HepG2 (cell line): Measurements from ENCODE around the gene KCNIP4. TPM values are rescaled to one million over a fixed set of nuclear protein-coding genes. Genes with fewer than 3 reads are reported as not detected.

ENCODE experiments used
- ATAC-seq: fragments of 200-7000 bp; cut with Tn5 transposase; 3 replicates; pipeline ENCODE4 v1.9.1; 2020; ENCODE audit warnings: mild to moderate bottlenecking, moderate library complexity
- BruUV-seq: library from RNA; stranded (reverse); fragments of 400-500 nt; replicated peaks from 2 replicates; lab custom pipeline; 2021; lab: Mats Ljungman, UMichigan
- CTCF ChIA-PET: fragments of 300-600 bp; formaldehyde crosslinking; extraction: SDS; loops from one replicate; lab custom pipeline; 2021; ENCODE audit warnings: low total read pairs, inconsistent platforms, low intra/inter-chr PET ratio; lab: Yijun Ruan, JAX
- POLR2A ChIA-PET: fragments of 350-600 bp; sonication (Branson Sonifier 250); formaldehyde crosslinking; loops from one replicate; lab custom pipeline; 2020; ENCODE audit warnings: antibody characterized with exemption, inconsistent platforms; lab: Yijun Ruan, JAX
- DNase-seq: peaks from one replicate; pipeline ENCODE4 v3.0.0-alpha.2; 2015; ENCODE audit warnings: low spot score
- FAIRE-seq: peaks from 3 replicates; lab custom pipeline; 2011; peaks lifted over from hg19 to GRCh38; lab: Jason Lieb, UNC
- H2AFZ ChIP-seq: one replicate; pipeline ENCODE4 v1.6.1; 2011; ENCODE audit warnings: low read length, inconsistent platforms
- H3K27ac ChIP-seq: fragments of 300-600 bp; 3 replicates; pipeline ENCODE4 v1.8.0; 2011; ENCODE audit warnings: mixed run types, mild to moderate bottlenecking, mixed read lengths, low read length, inconsistent platforms; ENCODE audit not compliant: insufficient read depth; ENCODE audit errors: extremely low read length
- H3K27me3 ChIP-seq, 2 experiments: fragments of 200-600 bp in 1 of 2; 2 replicates in 1 of 2; 3 replicates in 1 of 2; pipeline versions ENCODE4 v1.6.0 to v1.8.0; 2011; ENCODE audit warnings: low read length in 2 of 2, mild to moderate bottlenecking in 2 of 2, moderate library complexity in 2 of 2, inconsistent platforms in 1 of 2; ENCODE audit not compliant: insufficient read depth in 2 of 2, control insufficient read depth in 1 of 2
- H3K36me3 ChIP-seq, 2 experiments: fragments of 200-600 bp in 1 of 2; replicated peaks in 1 of 2; 2 replicates in 1 of 2; 3 replicates in 1 of 2; pipeline versions ENCODE4 v1.5.1 to v1.8.0; 2011; ENCODE audit warnings: low read length in 2 of 2, inconsistent platforms in 1 of 2; ENCODE audit not compliant: insufficient read depth in 2 of 2, control insufficient read depth in 1 of 2
- H3K4me1 ChIP-seq: 2 replicates; pipeline ENCODE4 v1.5.1; 2012; ENCODE audit warnings: low read length, inconsistent platforms; ENCODE audit not compliant: insufficient read depth
- H3K4me2 ChIP-seq: 2 replicates; pipeline ENCODE4 v1.6.0; 2011; ENCODE audit warnings: low read depth, low read length, inconsistent platforms
- H3K4me3 ChIP-seq, 3 experiments: fragments of 200-600 bp in 1 of 3; sonication (generic), shearing (Covaris generic) in 1 of 3; replicated peaks in 1 of 3; 2 replicates each; pipeline ENCODE4 v1.5.1; 2011 to 2016; ENCODE audit warnings: low read length in 3 of 3, inconsistent platforms in 2 of 3, low read depth in 2 of 3, mild to moderate bottlenecking in 2 of 3, control low read depth in 1 of 3, mixed read lengths in 1 of 3; ENCODE audit not compliant: insufficient read depth in 1 of 3
- H3K79me2 ChIP-seq: one replicate; pipeline ENCODE4 v1.6.1; 2011; ENCODE audit warnings: low read length, inconsistent platforms; ENCODE audit not compliant: insufficient read depth
- H3K9ac ChIP-seq: 2 replicates; pipeline ENCODE4 v1.6.0; 2011; ENCODE audit warnings: mild to moderate bottlenecking, low read depth, low read length, inconsistent platforms; ENCODE audit not compliant: insufficient read depth
- H3K9me3 ChIP-seq: 2 replicates; pipeline ENCODE4 v1.5.1; 2012; ENCODE audit warnings: mild to moderate bottlenecking, low read length
- H4K20me1 ChIP-seq: 2 replicates; pipeline ENCODE4 v1.6.0; 2011; ENCODE audit warnings: inconsistent platforms, mild to moderate bottlenecking, low read length, moderate library complexity; ENCODE audit not compliant: insufficient read depth
- EEA1 ChIP-seq: sonication (generic); formaldehyde crosslinking; IDR thresholded peaks from 2 replicates; pipeline ENCODE4 v1.5.1; 2020; ENCODE audit warnings: mild to moderate bottlenecking, missing genetic modification reagents, borderline replicate concordance
- EZH2 ChIP-seq: conservative IDR thresholded peaks from 2 replicates; pipeline ENCODE4 v1.6.1; 2012; ENCODE audit warnings: mild to moderate bottlenecking, low read depth, low read length, moderate library complexity
- FOXA3 ChIP-seq: IDR thresholded peaks from 2 replicates; pipeline ENCODE4 v1.6.1; 2016; ENCODE audit warnings: missing genetic modification reagents, missing compliant biosample characterization
- GLI4 ChIP-seq: sonication (generic); formaldehyde crosslinking; IDR thresholded peaks from 2 replicates; pipeline ENCODE4 v1.5.1; 2020; ENCODE audit warnings: missing genetic modification reagents, mild to moderate bottlenecking, moderate library complexity, borderline replicate concordance
- PLSCR1 ChIP-seq: sonication (generic); formaldehyde crosslinking; IDR thresholded peaks from 2 replicates; pipeline ENCODE4 v1.5.0; 2020; ENCODE audit warnings: missing genetic modification reagents, mild to moderate bottlenecking, borderline replicate concordance
- SIX1 ChIP-seq: sonication (generic); formaldehyde crosslinking; IDR thresholded peaks from 2 replicates; pipeline ENCODE4 v1.4.0; 2020; ENCODE audit warnings: missing genetic modification reagents, borderline replicate concordance
- ZFX ChIP-seq: sonication (generic); formaldehyde crosslinking; IDR thresholded peaks from 2 replicates; pipeline ENCODE4 v1.4.0; 2020; ENCODE audit warnings: mild to moderate bottlenecking, low read depth, missing genetic modification reagents, moderate library complexity
- ZNF543 ChIP-seq: sonication (generic); formaldehyde crosslinking; IDR thresholded peaks from 2 replicates; pipeline ENCODE4 v1.4.0; 2020; ENCODE audit warnings: mild to moderate bottlenecking, missing genetic modification reagents
- ZSCAN20 ChIP-seq: sonication (generic); formaldehyde crosslinking; IDR thresholded peaks from 2 replicates; pipeline ENCODE4 v1.4.0; 2020; ENCODE audit warnings: missing genetic modification reagents, mild to moderate bottlenecking, borderline replicate concordance
- WGBS: methylation state at CpG from one replicate; pipeline ENCODE4 v1.1.6; 2017; ENCODE audit warnings: low lambda C conversion rate; 5-methylcytosine and 5-hydroxymethylcytosine counted together
- in situ Hi-C: cut with HindIII; loops from 2 replicates; pipeline ENCODE4 v1.10.0; 2017; ENCODE audit warnings: low pct_unique_long_range_greater_than_20kb; ENCODE audit not compliant: extremely low pct_ligation_motif_present
- intact Hi-C: fragments of 100-400 bp; cut with micrococcal nuclease; formaldehyde crosslinking; loops from one replicate; pipeline ENCODE4 v1.10.0; 2022; ENCODE audit not compliant: unreplicated experiment
- polyA plus RNA-seq, 8 experiments: library from polyadenylated mRNA; depleted of rRNA in 3 of 8; stranded (reverse) in 7 of 8; unstranded in 1 of 8; fragments of >200 nt; fragmentation: Illumina TruSeq in 4 of 8; extraction: Trizol in 4 of 8; gene quantifications; 2 replicates each; pipeline versions ENCODE4 v1.2.1 to v1.2.3, GENCODE V29; 2011 to 2016; ENCODE audit warnings: low read depth in 4 of 8, missing spikeins in 1 of 8, mixed read lengths in 1 of 8; ENCODE audit not compliant: insufficient read depth in 1 of 8
- total RNA-seq, 5 experiments: library from RNA; depleted of rRNA; stranded (reverse); fragments of >200 nt; fragmentation: Illumina TruSeq; extraction: Trizol; gene quantifications; 2 replicates each; pipeline ENCODE4 v1.2.3, GENCODE V29; 2016; ENCODE audit warnings: low read depth in 1 of 5
- TF ChIP-seq, protein P1 (sequence below): sonication (generic); formaldehyde crosslinking; IDR thresholded peaks from 2 replicates; pipeline ENCODE4 v1.4.0; 2020; ENCODE audit warnings: missing genetic modification reagents

The KCNIP4 gene
- total and polyA plus RNA-seq, 2 of the 13 experiments (the other 11 are each of a cell fraction or from before 2014, with no cell fraction given) = 0.09 TPM; not detected in 1

DNA sequence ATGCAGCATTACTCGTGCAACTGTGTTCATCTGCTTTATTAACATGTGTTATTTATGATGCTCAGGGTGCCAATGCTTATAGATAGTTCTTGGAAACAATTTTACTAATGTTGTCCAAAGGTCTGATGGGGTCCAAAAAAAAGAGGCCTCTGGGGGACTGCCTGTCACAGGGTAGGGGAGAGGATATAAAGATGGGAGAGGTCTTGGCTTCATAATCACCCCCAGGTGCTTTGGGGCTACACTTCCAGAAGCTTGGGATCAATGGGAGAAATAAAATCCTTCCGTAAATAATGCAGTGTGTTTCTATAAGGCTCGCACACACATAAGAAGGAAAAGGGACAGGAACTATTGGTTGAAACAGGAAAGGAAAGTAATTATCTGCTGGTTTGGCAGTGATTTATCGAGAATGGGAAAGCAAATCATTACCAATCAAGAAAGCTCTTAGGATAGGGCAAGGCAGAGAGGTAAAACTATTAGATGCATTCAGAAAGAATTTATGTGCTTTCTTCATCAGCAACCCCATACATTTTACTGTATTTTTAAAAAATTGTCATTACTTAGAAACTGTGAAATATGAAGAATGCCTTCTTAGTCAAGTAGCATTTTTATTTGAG is 677.0 kb downstream of the KCNIP4 start:
- in situ Hi-C loops = no loop called here
- 14% methylated on average over 4 of the region's 4 CpGs for WGBS
- Histone ChIP-seq H3K9me3 (peaks cover 28% of the 10 kb centered on the region), H3K4me2 (no peak overlapping the region), H3K9ac (no peak overlapping the region), H3K4me1 (no peaks in the 10 kb centered on the region), H4K20me1 (no peaks in the 10 kb centered on the region), H3K4me3 (no peak overlapping the region), H3K27me3 (no peaks in the 10 kb centered on the region), H3K36me3 (no peaks in the 10 kb centered on the region), H3K79me2 (no peaks in the 10 kb centered on the region), H3K27ac (no peak overlapping the region), H2AFZ (no peak overlapping the region)
- ChIA-PET POLR2A (no interaction called here), CTCF (no interaction called here)
- FAIRE-seq (no peak), ATAC-seq (no peak), DNase-seq (no peak)
- no TSS peak for BruUV-seq
- intact Hi-C loops = no loop called here
- TF ChIP-seq EZH2 (no peak), PLSCR1 (CRISPR knock-in tag) (no peak), ZFX (CRISPR knock-in tag) (no peak), FOXA3 (CRISPR knock-in tag) (no peak)

- Histone ChIP-seq H3K36me3 (no peaks in the 10 kb centered on the region), H3K79me2 (no peaks in the 10 kb centered on the region)
- 67% methylated on average over 4 of the region's 4 CpGs for WGBS
- DNase-seq = no peak
- TF ChIP-seq EEA1 (CRISPR knock-in tag) (no peak), ZNF543 (no peak), GLI4 (CRISPR knock-in tag) (no peak), ZSCAN20 (no peak), SIX1 (CRISPR knock-in tag) (no peak)
- TF ChIP-seq, protein P1, sequence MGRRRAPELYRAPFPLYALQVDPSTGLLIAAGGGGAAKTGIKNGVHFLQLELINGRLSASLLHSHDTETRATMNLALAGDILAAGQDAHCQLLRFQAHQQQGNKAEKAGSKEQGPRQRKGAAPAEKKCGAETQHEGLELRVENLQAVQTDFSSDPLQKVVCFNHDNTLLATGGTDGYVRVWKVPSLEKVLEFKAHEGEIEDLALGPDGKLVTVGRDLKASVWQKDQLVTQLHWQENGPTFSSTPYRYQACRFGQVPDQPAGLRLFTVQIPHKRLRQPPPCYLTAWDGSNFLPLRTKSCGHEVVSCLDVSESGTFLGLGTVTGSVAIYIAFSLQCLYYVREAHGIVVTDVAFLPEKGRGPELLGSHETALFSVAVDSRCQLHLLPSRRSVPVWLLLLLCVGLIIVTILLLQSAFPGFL (CRISPR knock-in tag) = no peak
- TF ChIP-seq, all 625 proteins: peak for 0
- Histone ChIP-seq H3K9me3 (peaks cover 24% of the 10 kb centered on the region; the same call in 1 of the 2 replicates), H4K20me1 (no peaks in the 10 kb centered on the region), H3K4me2 (no peak overlapping the region), H3K27me3 (no peaks in the 10 kb centered on the region), H2AFZ (no peak overlapping the region), H3K4me3 (no peak overlapping the region), H3K4me1 (no peaks in the 10 kb centered on the region), H3K27ac (no peak overlapping the region), H3K9ac (no peak overlapping the region)
- CTCF ChIA-PET = no interaction called here
- in situ Hi-C loops = no loop called here
- FAIRE-seq (no peak), ATAC-seq (no peak)
- intact Hi-C loops = no loop called here
- POLR2A ChIA-PET = no interaction called here
- BruUV-seq = no TSS peak
Observed at GRCh38 chr4:21248331-21248730, 700.2 kb downstream of the KCNIP4 start.
